GM18909 (cell line): ENCODE data around the gene IP6K3.

Experiments
- ATAC-seq: cut with Tn5 transposase; IDR thresholded peaks from one replicate; pipeline ENCODE4 v1.9.1; 2021; ENCODE audit warnings: mild to moderate bottlenecking; ENCODE audit not compliant: unreplicated experiment, poor library complexity

The IP6K3 gene

DNA sequence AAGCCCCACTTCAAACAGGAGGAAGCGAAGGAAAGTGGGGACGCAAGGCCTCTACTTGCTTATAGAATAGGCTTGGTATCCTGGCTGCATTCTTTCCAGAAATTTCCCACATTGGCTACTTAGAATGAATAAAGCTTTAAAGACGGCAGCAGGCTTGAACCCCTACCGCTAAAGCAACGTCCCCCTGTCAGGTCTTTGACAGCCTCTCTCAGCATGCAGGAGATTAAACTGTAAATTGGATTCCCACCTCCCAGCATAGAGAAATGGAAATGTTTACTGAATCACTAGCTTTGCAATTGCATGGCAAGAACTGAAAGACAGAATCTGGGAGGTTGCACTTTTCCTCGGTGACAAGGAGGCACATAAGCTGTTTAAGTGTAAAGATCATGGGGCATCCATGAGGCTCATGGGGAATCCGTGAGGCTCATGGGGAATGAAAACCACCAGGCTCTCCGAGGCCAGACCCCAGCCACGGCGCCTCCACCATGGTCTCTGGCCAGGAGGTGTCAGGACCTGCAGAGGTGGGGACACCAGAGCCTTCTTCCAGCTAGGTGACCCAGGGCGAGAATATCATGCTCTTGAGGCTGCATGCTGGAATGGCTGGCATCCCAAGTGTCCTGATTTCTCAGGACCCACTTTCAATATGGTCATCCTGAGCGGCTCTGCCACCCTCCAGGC is 31.9 kb upstream of the IP6K3 start:
- no peak for ATAC-seq

DNA sequence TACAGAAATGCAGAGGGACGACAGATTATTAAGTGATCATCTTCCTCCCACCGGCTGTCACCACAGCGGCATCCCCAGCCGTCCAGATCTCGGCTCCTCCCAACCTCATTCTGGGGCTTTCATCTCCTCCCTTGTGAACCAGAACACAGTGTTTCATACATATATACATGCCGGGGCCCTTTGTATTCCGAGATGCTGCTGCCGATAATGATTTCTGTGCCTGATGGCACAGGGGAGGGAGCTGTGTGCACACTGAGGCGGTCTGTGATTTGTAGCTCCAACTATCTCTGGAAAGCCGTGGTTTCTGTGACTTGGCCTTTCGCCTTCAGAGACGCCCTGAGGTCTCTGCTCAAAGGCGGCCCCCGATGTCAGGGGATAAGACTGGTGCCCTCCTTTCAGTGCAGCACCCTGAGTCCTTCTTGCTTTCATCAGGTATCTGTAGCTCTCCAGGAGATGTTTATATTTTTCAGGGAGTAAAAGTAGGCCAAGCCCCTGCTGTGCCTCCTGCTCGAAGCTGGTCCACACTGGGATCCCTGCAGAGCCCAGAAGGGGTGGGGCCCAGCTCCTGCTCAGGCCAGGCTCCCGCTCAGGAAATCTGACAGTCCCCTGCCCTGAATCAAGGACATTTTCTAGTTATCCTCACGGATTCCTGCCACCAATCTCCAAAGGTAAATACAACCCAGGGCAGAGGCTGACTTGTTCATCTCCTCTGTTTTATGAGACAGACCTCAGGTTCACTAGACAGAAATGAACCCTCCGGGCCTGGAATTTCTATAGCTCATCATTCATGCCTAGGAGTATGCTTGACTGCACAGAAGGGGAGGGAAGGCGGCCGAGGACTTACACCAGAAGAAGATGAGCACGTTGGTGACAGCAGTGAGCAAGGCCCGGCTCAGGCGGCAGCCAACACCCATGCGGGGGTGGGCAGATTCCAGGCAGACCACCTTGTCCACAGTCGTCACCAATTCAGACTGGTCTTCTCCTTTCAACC is 31.0 kb upstream of the IP6K3 start:
- no peak for ATAC-seq

DNA sequence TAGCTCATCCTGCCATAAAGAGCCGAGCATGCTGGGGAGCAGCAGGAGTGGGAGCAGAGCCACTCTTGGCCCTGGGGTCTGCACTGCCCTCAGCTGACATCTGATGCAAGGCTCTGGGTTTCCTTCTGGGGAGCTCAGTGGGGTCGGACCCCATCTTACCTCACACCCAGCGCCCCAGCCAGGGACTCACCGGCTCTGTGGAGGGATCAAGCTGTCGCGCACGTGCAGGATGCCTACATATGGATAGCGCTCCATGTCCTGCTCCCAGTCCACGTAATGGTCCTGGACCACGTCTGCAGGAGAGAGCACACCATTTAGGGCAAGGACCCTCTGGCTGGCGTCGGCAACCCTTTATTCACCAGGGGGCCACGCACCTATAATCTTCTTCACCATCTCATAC is 30.1 kb upstream of the IP6K3 start:
- no peak for ATAC-seq

DNA sequence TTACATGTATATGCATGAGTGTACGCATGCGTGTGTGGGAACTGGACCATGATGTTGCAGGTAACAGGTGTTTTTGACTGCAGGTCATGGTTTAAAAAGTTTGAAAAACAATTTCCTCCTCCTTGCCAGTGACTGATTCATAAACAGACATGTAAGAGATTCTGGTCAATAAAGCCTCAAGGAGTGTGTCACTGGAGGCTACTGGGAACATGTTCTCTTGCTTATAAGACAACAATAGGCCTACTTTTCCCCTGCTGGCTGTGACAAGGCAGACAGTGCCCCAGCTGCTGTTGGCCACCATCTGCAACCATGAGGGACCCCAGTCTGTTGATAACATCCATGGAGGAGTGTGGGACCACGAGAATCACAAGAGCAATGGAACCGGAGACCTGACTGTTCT is 29.5 kb upstream of the IP6K3 start:
- ATAC-seq = no peak

DNA sequence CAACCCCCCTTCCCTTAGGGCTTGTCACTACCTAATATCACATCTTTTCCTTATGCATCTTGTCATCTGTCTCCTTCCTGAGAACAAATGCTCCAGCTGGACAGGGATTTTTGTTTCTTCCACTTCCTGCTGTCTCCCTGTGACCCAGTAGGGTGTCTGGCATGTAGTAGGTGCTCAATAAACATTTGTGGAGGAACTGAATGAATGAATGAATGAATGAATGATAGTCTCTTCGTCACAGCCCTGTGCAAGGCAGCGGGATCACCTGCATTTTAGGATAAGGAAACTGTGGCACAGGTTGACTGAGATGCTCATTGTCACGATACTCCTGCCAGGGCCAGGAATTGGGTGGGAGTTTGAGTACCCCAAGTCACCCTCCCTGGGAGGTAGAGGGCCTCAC is 28.1 kb upstream of the IP6K3 start:
- no peak for ATAC-seq

DNA sequence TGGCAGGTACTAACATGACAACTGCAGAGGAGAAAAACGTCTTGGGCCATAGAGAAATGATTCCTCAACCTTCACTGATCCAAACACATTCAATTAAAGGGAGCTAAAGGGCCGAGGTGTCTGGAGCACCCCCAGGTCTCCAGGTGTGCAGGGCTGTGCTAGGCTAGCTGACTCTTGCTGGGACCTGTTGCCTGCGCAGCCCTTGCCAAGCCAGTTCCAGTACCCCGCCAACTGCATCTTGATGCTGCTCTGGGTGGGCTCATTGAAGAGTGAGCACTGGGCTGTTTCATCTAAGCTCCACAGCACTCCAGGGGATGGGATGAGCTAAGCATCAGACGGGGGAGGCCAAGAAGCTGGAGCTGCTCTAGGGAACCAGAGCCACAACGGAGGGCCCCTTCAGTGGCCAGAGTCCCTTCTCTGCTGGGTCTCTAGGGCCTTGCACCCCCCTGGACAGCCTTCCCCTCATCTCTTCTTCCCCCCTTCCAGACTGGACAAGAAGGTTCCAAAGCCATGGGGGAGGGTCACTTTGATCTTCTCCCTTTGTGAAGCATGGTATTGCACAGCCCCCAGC is 26.3 kb upstream of the IP6K3 start:
- ATAC-seq = no peak

DNA sequence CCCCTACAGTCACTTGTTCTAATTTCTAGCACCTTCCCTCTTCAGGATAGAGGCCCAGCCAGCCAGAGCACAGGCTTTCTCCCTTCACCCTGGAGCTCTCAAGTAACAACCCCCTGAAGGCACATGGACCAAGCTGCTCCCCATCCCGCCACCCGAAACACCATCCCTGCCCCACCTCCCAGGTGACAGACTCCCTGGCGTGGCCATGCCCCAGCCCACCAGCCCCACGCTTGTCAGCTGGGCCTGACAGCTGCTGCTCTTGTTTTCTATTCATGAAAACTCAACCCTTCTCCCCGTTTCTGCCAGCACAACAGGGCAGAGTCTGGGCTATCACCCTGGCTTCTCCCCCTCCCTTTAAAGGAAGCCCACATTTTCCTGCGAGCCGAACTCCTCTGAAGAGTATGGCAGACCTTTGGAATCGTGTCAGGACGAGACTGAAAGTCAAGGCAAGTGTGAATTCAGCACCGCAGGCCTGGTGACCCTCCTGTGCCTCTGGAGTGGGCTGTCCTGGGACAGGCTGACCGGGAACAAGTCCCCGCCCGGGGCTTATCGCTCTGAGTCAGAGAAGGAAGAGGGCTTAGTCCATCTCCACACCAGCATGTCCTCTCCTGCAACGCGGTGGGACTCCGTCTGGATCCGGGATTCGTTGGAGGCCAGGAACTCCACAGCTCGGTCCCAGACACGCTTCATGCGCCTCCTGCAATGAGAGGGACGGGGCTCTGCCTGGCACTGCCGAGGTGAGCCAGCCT is 25.6 kb upstream of the IP6K3 start:
- no peak for ATAC-seq

DNA sequence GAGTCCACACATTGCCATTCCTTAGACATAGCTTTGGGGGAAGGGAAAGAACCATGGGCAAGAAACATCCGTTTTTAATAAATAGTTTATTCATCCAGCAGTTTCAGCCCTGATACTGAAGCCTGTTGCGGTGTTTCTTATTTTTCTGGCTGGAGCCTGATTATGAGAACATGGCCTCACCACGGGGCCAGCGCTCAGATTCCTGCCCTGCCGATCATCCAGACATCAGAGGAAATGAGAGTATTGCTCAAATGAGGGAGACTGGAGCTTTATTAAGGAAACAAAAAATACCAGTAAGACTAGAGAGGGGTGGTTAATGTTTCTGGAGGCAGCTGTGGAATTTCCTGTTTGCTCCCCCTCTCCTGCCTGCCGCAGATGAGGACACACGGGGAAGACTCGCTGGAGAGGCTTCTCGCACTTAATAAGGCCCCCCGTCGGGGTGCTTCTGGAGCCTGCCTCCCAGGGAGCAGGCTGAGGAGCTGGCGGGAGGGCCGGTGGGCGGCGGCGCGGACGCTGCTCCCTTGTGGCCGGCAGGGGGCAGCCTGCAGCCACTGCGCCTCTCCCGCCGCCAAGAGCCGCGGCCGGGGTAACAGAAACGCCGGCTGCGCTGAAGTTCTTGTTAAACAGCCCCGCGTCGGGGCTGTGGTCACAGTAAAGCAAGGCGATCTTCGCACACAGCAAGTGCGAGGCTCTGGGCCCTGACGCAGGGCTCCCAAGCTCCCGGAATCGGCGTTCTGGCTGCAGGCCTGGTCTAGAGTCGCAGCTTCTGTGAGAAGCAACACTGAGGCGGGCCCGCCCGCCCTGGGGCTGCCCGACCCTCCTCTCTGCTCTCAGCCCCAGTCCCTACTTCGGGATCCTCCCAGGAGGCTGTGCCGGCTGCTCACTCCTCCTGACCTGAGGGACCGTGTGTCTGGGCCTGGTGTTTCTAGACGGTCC is 24.7 kb upstream of the IP6K3 start:
- ATAC-seq = no peak

DNA sequence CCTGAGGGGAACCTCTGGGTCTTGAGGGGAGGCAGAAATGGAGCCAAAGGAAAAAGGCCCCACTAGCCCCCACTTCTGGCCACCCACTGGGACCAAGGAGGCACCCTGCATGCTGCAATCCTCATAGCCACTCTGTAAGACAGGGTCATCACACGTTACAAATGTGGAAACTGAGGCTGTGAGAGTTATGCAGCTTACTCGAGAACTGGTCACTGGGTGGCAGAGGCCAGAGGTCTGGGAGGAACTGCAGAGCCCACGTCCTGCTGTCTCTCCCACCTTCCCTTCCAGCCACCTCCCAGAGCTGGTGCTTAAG is 24.1 kb upstream of the IP6K3 start:
- no peak for ATAC-seq

DNA sequence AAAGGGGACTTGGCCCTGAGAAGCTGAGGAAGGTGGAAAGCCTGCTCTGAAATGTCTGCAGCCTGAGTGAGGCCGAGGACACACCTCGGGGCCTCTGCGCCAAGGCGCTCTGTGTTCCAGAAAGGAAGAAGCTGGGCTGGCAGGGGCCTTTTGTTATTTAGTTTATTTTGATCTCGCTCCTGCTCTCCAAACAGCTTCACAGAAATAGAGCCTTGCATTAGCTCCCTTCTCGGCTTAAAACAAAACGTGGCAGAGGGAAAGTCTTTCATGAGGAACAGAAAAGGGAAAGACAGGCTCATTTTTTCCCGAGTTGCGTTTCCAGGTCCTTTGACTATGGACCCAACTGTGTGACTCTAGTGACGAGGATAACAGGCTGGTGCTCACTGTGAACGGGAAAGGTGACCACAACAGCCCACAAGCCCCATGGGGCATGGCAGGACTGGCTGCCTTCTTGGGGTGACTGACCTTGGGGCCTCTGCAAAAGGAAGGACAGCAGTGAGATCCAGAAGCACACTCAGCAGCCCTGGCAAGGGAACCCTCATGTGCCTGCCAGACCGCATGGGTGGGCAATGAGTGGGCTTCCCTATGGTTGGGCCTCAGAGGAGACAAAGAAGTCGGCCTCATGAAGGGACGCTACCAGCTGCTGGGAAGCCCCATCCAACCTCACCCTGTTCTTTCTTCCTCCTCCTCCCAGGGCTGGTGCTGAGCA is 23.6 kb upstream of the IP6K3 start:
- no peak for ATAC-seq

DNA sequence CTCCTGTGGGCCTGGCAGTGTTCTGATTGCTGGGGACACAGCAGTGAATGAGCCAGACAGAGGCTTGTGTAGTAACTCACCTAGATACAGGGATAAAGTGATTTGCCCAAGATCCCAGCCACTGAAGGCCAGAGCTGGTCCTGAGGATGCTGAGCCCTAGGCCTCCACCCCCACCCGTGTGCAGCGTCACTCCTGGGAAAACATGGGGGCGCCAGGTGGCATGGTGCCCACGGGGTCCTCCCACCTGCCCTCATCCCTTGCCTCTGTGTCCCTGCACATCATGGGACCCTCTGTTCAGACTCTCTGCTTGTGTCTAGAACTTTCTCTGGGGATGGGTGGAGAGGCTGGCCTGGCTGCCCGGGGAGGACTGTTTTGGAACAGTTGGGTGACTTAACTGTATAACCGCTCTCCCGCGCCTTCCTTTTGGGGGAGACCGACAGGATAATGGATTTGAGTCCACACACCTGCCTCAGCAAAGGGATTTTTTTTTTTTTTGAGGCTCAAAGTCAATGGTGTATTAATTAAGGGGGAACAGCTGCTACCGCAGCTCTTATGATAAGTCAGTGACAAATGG is 22.6 kb upstream of the IP6K3 start:
- ATAC-seq = no peak

DNA sequence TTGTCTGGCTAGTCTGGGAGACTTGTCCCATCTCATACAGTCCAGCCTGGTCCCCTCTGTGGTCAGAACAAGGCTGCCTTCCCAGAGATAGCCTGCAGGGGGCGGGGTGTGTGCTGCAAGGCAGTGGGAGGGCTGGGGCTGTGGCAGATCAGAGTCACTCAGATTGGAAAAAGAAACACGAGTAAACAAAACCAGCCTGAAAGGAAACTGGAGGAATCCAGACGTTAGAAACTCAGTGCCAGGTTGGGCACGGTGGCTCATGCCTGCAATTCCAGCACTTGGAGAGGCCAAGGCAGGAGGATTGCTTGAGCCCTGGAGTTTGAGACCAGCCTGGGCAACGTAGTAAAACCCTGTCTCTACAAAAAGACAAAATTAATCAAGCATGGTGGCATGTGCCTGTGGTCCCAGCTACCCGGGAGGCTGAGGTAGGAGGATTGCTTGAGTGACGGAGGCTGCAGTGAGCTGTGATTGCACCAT is 22.0 kb upstream of the IP6K3 start:
- ATAC-seq = no peak

DNA sequence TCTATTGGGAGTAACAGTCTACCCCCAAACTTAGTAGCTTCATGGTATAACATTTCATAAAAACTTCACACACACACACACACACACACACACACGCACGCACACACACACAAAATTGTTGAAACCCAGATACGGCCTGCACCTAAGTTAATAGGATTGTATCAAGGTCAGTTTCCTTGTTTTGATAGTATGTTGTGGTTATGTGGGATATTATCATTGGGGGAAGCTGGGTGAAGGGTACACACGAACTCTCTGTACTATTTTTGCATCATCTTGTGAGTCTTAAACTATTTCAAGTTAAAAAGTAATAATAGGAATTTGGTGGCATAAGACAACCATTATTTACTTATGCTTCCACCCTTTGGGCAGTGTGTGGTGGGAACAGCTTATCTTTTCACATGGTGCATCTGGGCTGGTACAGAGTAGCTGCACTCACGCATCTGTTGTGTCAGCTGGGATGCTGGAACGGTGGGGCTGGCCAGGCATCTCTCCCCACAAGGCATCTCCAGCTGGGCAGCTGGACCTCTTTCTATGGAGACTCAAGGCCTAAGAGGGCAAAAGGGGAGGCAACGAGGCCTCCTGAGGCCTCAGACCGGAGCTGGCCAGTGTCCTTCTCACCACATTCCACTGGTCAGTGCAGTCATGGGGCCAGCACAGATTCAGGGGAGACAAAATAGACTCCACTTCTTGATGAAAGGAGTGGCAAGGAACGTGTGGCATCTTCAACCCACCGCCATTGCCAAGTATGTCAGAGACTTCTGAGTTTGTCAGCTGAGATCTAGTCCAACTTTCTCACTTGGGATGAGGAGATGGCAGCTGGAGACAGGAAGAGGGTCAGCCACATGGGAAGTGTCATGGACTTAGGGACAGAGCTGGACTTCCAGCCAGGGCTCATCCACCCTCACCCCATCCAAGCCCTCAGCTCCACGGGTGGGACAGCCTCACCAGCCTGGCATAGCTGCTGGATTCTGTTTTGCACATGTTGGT is 20.5 kb upstream of the IP6K3 start:
- no peak for ATAC-seq

DNA sequence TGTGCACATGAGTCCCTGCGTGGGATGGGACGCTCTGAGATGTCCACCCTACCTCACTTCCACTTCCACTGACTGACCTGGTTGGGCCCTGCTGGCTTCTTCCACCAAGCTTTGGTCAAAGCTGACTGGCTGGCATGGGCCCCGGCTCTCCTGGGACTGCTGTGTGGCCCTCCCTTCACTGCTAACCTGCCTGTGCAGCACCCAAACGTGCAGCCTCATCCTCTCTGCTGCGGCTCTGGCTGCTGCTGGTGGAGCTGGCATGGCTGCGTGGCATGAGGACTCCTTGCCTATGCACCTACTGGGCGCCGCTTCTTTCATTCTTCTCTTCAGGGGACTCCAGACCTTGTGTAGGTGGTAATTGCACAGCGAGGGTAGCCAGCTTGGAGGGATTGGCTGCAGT is 18.7 kb upstream of the IP6K3 start:
- ATAC-seq = no peak

DNA sequence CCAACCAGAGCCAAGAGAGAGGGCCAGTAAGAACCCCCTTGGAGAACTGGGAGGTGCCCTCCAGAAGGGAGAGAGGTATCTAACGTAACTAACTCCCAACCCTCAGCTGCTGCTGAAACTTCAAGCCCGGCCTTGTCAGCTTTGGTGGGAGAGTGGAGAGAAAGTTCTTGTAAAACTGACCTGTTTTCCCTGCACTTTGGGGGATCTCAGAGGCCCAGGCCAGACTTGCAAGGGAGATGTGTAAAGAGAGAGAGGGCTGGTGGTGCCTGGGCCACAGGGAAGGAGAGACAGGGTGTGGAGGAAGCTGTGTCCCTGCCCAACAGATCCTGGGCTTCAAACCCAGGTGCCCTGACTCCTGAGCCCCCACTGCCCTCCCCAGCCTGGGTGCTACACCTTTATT is 17.3 kb upstream of the IP6K3 start:
- ATAC-seq = no peak

DNA sequence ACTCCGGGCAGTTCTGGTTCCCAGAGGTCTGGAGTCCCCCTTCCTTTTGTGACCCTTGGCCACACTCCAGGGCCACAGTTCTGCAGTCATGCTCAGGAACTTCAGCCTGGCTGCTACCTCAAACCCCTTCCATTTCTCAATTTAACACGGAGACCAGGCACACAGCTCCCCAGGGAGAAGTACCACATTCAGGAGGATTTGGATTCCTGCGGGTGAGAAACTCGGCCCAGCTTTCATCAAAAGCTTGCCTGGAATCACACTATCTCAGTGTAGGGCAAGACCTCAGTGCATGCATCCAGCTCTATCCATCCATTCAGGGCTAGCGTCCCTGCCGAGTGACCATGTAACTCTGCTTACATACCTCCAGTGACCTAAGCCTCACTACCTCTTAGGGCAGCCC is 16.8 kb upstream of the IP6K3 start:
- no peak for ATAC-seq

DNA sequence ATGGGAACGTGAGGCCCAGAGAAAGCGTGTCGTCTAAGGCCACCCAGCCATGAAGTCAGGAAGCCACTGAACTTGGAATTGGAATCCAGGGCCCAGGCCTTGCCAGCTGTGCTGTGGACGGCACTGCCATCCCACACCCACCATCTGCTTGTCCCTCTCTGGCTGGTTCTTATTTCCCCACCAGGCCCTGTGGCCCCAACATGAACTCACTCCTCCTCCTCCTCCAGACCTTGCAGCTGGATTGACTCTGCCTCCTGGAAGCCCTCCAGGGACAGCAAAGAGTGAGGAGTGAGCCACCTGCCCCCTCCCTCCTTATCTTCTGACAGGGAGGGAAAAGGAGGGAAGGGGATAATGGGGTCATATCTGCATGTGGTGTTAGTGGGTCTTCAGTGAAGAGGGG is 16.0 kb upstream of the IP6K3 start:
- ATAC-seq = no peak
